ENCODE data around the gene AZU1. TPM values are rescaled to one million over a fixed set of nuclear protein-coding genes. Genes with fewer than 3 reads are reported as not detected.

AZU1 gene
- total and polyA plus RNA-seq, 2 of the 8 experiments (the other 6 are each of a cell fraction or from before 2014, with no cell fraction given) = 0.80 to 1.3 TPM

GRCh38 chr19:798415-799075 lies 29.1 kb upstream of the AZU1 start:
- H4K20me1 ChIP-seq (replicated peaks in 1 of 2; ENCODE audit: control insufficient read depth in 1 of 2, insufficient read depth in 2 of 2, low read length in 2 of 2) = peaks cover 46 to 48% of the 10 kb centered on the region in 2 experiments
- peaks cover 56 to 57% of the 10 kb centered on the region in 2 experiments for H3K79me2 ChIP-seq (ENCODE audit: control insufficient read depth in 1 of 2, insufficient read depth in 2 of 2, low read length in 2 of 2)

More at GRCh38 chr19:798415-799075, 29.1 kb upstream of the AZU1 start:
- peak overlapping the region; percentile 32 for H3K18ac ChIP-seq (ENCODE audit: extremely low read depth, low read length)
- no peak for TF ChIP-seq MAFK (IDR thresholded peaks at IDR 0.05; ENCODE audit: low read depth, low read length)
- peak; percentile 43; the same call in 1 of the 2 replicates for TF ChIP-seq POLR2AphosphoS5 (IDR thresholded peaks at IDR 0.05; ENCODE audit: low read depth, low read length)
- TF ChIP-seq POLR2A (IDR thresholded peaks at IDR 0.05; ENCODE audit: control extremely low read depth in 1 of 2, low read depth in 2 of 2, low read length in 2 of 2) = peak; percentile 14 to 77; a peak in 2 of 3 replicates
- ChIA-PET POLR2A (ENCODE audit: partially characterized antibody) (interaction anchor here (0.7 to 16.9 kb wide), 31 partner anchors 8 to 267 kb away, joined by 3 to 277 read pairs (median 6); partner anchors contain the start of genes AZU1, BSG, CDC34 and CNN2), CTCF (ENCODE audit: partially characterized antibody) (interaction anchor here (0.6 to 2.3 kb wide), 7 partner anchors 10 to 57 kb away, joined by 3 to 10 read pairs (median 3); no protein-coding TSS in a partner anchor)
- H4K8ac ChIP-seq (ENCODE audit: extremely low read depth, insufficient read depth, low read length) = peak overlapping the region; percentile 88; the same call in 1 of the 2 replicates
- no peak for FAIRE-seq
- H4K91ac ChIP-seq (replicated peaks; ENCODE audit: insufficient read length, low read length) = peak overlapping the region; percentile 34
- peak overlapping the region; percentile 72 for H2BK120ac ChIP-seq (replicated peaks; ENCODE audit: low read depth, low read length)
- DNase-seq (ENCODE audit: low read depth in 1 of 2, low spot score in 2 of 2) = no peak
- 1% methylated on average over 40 of the region's 44 CpGs; no CpG with 5 or more reads in 1 of the 2 experiments for WGBS, 2 experiments (ENCODE audit: extremely low coverage in 1 of 2, insufficient coverage in 1 of 2, insufficient read length in 1 of 2, insufficient replicate concordance in 2 of 2, low coverage in 1 of 2, low lambda C conversion rate in 2 of 2, missing lambda C conversion rate in 1 of 2)
- peaks cover 4% of the 10 kb centered on the region; the same call in 1 of the 2 replicates for H3K79me1 ChIP-seq (ENCODE audit: low read depth, low read length)
- peaks cover 5 to 30% (median 24%) of the 10 kb centered on the region in 4 experiments; a peak in 7 of 8 replicates for H3K36me3 ChIP-seq (ENCODE audit: control insufficient read depth in 2 of 4, insufficient read depth in 4 of 4, low read length in 3 of 4)
- H2AK5ac ChIP-seq (ENCODE audit: low read depth, low read length) = no peak overlapping the region
- peak overlapping the region; percentile 8 for H3K4ac ChIP-seq (replicated peaks; ENCODE audit: insufficient read length, low read depth, low read length)
- no peak overlapping the region for H2BK12ac ChIP-seq (ENCODE audit: low read depth, low read length)
- H3K4me2 ChIP-seq (ENCODE audit: insufficient read depth in 1 of 2, low read depth in 2 of 2, low read length in 2 of 2) = peak overlapping the region; percentile 62 to 93
- H3K9me3 ChIP-seq (ENCODE audit: insufficient read depth in 2 of 2, low read depth in 1 of 2, low read length in 1 of 2) = no peaks in the 10 kb centered on the region
- peaks cover 0 to 29% (median 18%) of the 10 kb centered on the region in 4 experiments; a peak in 6 of 7 replicates for H3K4me1 ChIP-seq (replicated peaks in 1 of 4; ENCODE audit: control insufficient read depth in 3 of 4, insufficient read depth in 4 of 4, low read length in 3 of 4)
- H3K27me3 ChIP-seq (replicated peaks in 1 of 4; ENCODE audit: control insufficient read depth in 3 of 4, extremely low read depth in 1 of 4, insufficient read depth in 3 of 4, low read length in 3 of 4) = no peaks in the 10 kb centered on the region
- H3K9ac ChIP-seq (replicated peaks in 1 of 4; ENCODE audit: extremely low read depth in 1 of 4, low read depth in 3 of 4, low read length in 3 of 4) = peak overlapping the region; percentile 86 to 98 (median 93)
- no peak overlapping the region for H2AFZ ChIP-seq (ENCODE audit: low read length)
- peak overlapping the region; percentile 86 for H3K56ac ChIP-seq (replicated peaks; ENCODE audit: insufficient read length, low read depth, low read length)
- H2BK5ac ChIP-seq (ENCODE audit: low read depth, low read length) = peak overlapping the region; percentile 71
- no peak overlapping the region for H2BK20ac ChIP-seq (ENCODE audit: low read length)
- H3K23me2 ChIP-seq (ENCODE audit: low read depth, low read length) = peaks cover 10% of the 10 kb centered on the region; the same call in 1 of the 2 replicates
- H4K5ac ChIP-seq (ENCODE audit: insufficient read length, low read depth, low read length) = peak overlapping the region; percentile 39
- no peak overlapping the region for H2BK15ac ChIP-seq (ENCODE audit: low read length)
- peak overlapping the region; percentile 88 to 100 (median 96) for H3K4me3 ChIP-seq (ENCODE audit: extremely low read depth in 1 of 4, insufficient read depth in 2 of 4, low read depth in 3 of 4, low read length in 4 of 4)
- no peak overlapping the region for H3K14ac ChIP-seq (ENCODE audit: insufficient read length)
- peak overlapping the region; percentile 75 for H3K27ac ChIP-seq (ENCODE audit: low read depth, low read length)
- H3K23ac ChIP-seq (ENCODE audit: insufficient read length) = no peak overlapping the region
